C4-2B (cell line): ENCODE results near the gene TNFAIP2.

Experiments
- H3K27ac ChIP-seq: fragments of 450-650 bp; 2 replicates; pipeline ENCODE4 v1.5.1; 2017
- CTCF ChIP-seq: fragments of 450-650 bp; conservative IDR thresholded peaks from 2 replicates; pipeline ENCODE4 v1.5.1; 2017; ENCODE audit warnings: mild to moderate bottlenecking
- ZFX ChIP-seq: fragments of 450-650 bp; IDR thresholded peaks from 2 replicates; pipeline ENCODE4 v1.6.1; 2017

Gene TNFAIP2

GRCh38 chr14:103101257-103101962 lies 21.9 kb upstream of the TNFAIP2 start:
- no peak for TF ChIP-seq ZFX
- no peak for TF ChIP-seq CTCF
- no peak overlapping the region for H3K27ac ChIP-seq

- TF ChIP-seq CTCF (no peak), ZFX (no peak)
- no peak overlapping the region for H3K27ac ChIP-seq
Measured at GRCh38 chr14:103101963-103102688, 21.1 kb upstream of the TNFAIP2 start.

GRCh38 chr14:103102689-103103260 lies 20.5 kb upstream of the TNFAIP2 start:
- no peak overlapping the region for H3K27ac ChIP-seq
- no peak for TF ChIP-seq ZFX
- no peak for TF ChIP-seq CTCF

GRCh38 chr14:103103461-103104388 lies 19.5 kb upstream of the TNFAIP2 start:
- peak overlapping the region; percentile 5; the same call in 1 of the 2 replicates for H3K27ac ChIP-seq
- TF ChIP-seq CTCF (no peak), ZFX (0 out of 2 replicates have a peak, but pooled peaks have one; percentile 13)

GRCh38 chr14:103104389-103104653 lies 18.9 kb upstream of the TNFAIP2 start:
- H3K27ac ChIP-seq, result no peak overlapping the region; the same call in 1 of the 2 replicates
- TF ChIP-seq ZFX (no peak), CTCF (no peak)

GRCh38 chr14:103104654-103105452 lies 18.4 kb upstream of the TNFAIP2 start:
- peak; percentile 97 for TF ChIP-seq CTCF
- TF ChIP-seq ZFX, result no peak
- H3K27ac ChIP-seq, result no peak overlapping the region; the same call in 1 of the 2 replicates
